Measurements from ENCODE around the gene ACOT7. TPM values are rescaled to one million over a fixed set of nuclear protein-coding genes. Genes with fewer than 3 reads are reported as not detected.

The ACOT7 gene
- total RNA-seq, 2 experiments from 2014 or later: 97.0 to 102 TPM

GRCh38 chr1:6359216-6360116, 34.1 kb downstream of the ACOT7 start:
- ChIA-PET POLR2A (interaction anchor here (0.5 to 6.3 kb wide), 4 partner anchors 10 to 333 kb away, joined by 3 to 48 read pairs (median 22); partner anchors contain the start of gene ACOT7), CTCF (interaction anchor here (1.3 to 8.4 kb wide), 10 partner anchors 10 to 113 kb away, joined by 3 to 107 read pairs (median 8); partner anchors contain the start of gene ACOT7)
- peaks cover 6% of the 10 kb centered on the region for H3K36me3 Mint-ChIP-seq (ENCODE audit: low read depth)
- no peaks in the 10 kb centered on the region for H3K27me3 Mint-ChIP-seq (ENCODE audit: low read depth)
- peaks cover 58% of the 10 kb centered on the region for H3K4me1 Mint-ChIP-seq (ENCODE audit: low read depth)
- peak overlapping the region; percentile 91 for H3K27ac Mint-ChIP-seq
- ATAC-seq: peak; percentile 85
- peak overlapping the region; percentile 74 for H3K4me3 Mint-ChIP-seq
- DNase-seq: peak; percentile 80
- no peaks in the 10 kb centered on the region for H3K9me3 Mint-ChIP-seq (ENCODE audit: insufficient read depth)

- ChIA-PET CTCF (interaction anchor here (0.9 to 8.4 kb wide), 9 partner anchors 9 to 198 kb away, joined by 3 to 107 read pairs (median 7); partner anchors contain the start of gene ACOT7), POLR2A (interaction anchor here (0.5 to 6.3 kb wide), 4 partner anchors 10 to 333 kb away, joined by 3 to 48 read pairs (median 22); partner anchors contain the start of gene ACOT7)
- Mint-ChIP-seq H3K27me3 (ENCODE audit: low read depth) (no peaks in the 10 kb centered on the region), H3K27ac (peak overlapping the region; percentile 91), H3K4me3 (peak overlapping the region; percentile 74), H3K4me1 (ENCODE audit: low read depth) (peaks cover 54% of the 10 kb centered on the region), H3K9me3 (ENCODE audit: insufficient read depth) (no peaks in the 10 kb centered on the region), H3K36me3 (ENCODE audit: low read depth) (peaks cover 6% of the 10 kb centered on the region)
- ATAC-seq: peak; percentile 71
- DNase-seq: peak; percentile 69
Measured at GRCh38 chr1:6358757-6359201, 34.8 kb downstream of the ACOT7 start.

GRCh38 chr1:6358144-6358624, 35.4 kb downstream of the ACOT7 start:
- H3K27me3 Mint-ChIP-seq (ENCODE audit: low read depth): no peaks in the 10 kb centered on the region
- no peaks in the 10 kb centered on the region for H3K9me3 Mint-ChIP-seq (ENCODE audit: insufficient read depth)
- H3K36me3 Mint-ChIP-seq (ENCODE audit: low read depth): peaks cover 1% of the 10 kb centered on the region
- DNase-seq (no peak), ATAC-seq (peak; percentile 7)
- peak overlapping the region; percentile 13 for H3K4me3 Mint-ChIP-seq
- ChIA-PET POLR2A (interaction anchor here (0.7 to 6.3 kb wide), 3 partner anchors 9 to 122 kb away, joined by 3 to 48 read pairs (median 40); partner anchors contain the start of genes ACOT7 and ICMT), CTCF (interaction anchor here (0.9 to 8.4 kb wide), 11 partner anchors 8 to 198 kb away, joined by 3 to 107 read pairs (median 4); partner anchors contain the start of gene ACOT7)
- H3K4me1 Mint-ChIP-seq (ENCODE audit: low read depth): peaks cover 49% of the 10 kb centered on the region
- H3K27ac Mint-ChIP-seq: peak overlapping the region; percentile 57

- H3K4me1 Mint-ChIP-seq (ENCODE audit: low read depth): peaks cover 44% of the 10 kb centered on the region
- CTCF ChIA-PET: interaction anchor here (1.1 to 8.4 kb wide), 7 partner anchors 7 to 111 kb away, joined by 3 to 107 read pairs (median 7); partner anchors contain the start of gene ACOT7
Measured at GRCh38 chr1:6357243-6357936, 36.2 kb downstream of the ACOT7 start.

GRCh38 chr1:6355621-6356020, 37.9 kb downstream of the ACOT7 start:
- DNase-seq (no peak), ATAC-seq (no peak)
- Mint-ChIP-seq H3K9me3 (ENCODE audit: insufficient read depth) (no peaks in the 10 kb centered on the region), H3K27me3 (ENCODE audit: low read depth) (no peaks in the 10 kb centered on the region), H3K27ac (no peak overlapping the region), H3K4me1 (ENCODE audit: low read depth) (peaks cover 38% of the 10 kb centered on the region), H3K4me3 (no peak overlapping the region), H3K36me3 (ENCODE audit: low read depth) (no peaks in the 10 kb centered on the region)
- CTCF ChIA-PET: no interaction called here
- POLR2A ChIA-PET: no interaction called here

More at GRCh38 chr1:6357243-6357936, 36.2 kb downstream of the ACOT7 start:
- H3K36me3 Mint-ChIP-seq (ENCODE audit: low read depth): no peaks in the 10 kb centered on the region
- no peak overlapping the region for H3K4me3 Mint-ChIP-seq
- no peaks in the 10 kb centered on the region for H3K9me3 Mint-ChIP-seq (ENCODE audit: insufficient read depth)
- POLR2A ChIA-PET: interaction anchor here (0.6 to 6.3 kb wide), 4 partner anchors 8 to 121 kb away, joined by 3 to 48 read pairs (median 22); partner anchors contain the start of genes ACOT7 and ICMT
- ATAC-seq (no peak), DNase-seq (no peak)
- no peaks in the 10 kb centered on the region for H3K27me3 Mint-ChIP-seq (ENCODE audit: low read depth)
- peak overlapping the region; percentile 57 for H3K27ac Mint-ChIP-seq

- no peak overlapping the region for H3K27ac Mint-ChIP-seq
- H3K27me3 Mint-ChIP-seq (ENCODE audit: low read depth): no peaks in the 10 kb centered on the region
- CTCF ChIA-PET: no interaction called here
- POLR2A ChIA-PET: no interaction called here
- no peaks in the 10 kb centered on the region for H3K36me3 Mint-ChIP-seq (ENCODE audit: low read depth)
- DNase-seq (no peak), ATAC-seq (no peak)
- H3K9me3 Mint-ChIP-seq (ENCODE audit: insufficient read depth): no peaks in the 10 kb centered on the region
- H3K4me3 Mint-ChIP-seq: no peak overlapping the region
- peaks cover 33% of the 10 kb centered on the region for H3K4me1 Mint-ChIP-seq (ENCODE audit: low read depth)
Measured at GRCh38 chr1:6354659-6355317, 38.8 kb downstream of the ACOT7 start.

- ATAC-seq: no peak
- CTCF ChIA-PET: no interaction called here
- POLR2A ChIA-PET: no interaction called here
- peaks cover 33% of the 10 kb centered on the region for H3K4me1 Mint-ChIP-seq (ENCODE audit: low read depth)
- H3K27me3 Mint-ChIP-seq (ENCODE audit: low read depth): no peaks in the 10 kb centered on the region
- no peak overlapping the region for H3K4me3 Mint-ChIP-seq
- H3K9me3 Mint-ChIP-seq (ENCODE audit: insufficient read depth): no peaks in the 10 kb centered on the region
- H3K36me3 Mint-ChIP-seq (ENCODE audit: low read depth): no peaks in the 10 kb centered on the region
- H3K27ac Mint-ChIP-seq: no peak overlapping the region
- no peak for DNase-seq
Measured at GRCh38 chr1:6353955-6354658, 39.5 kb downstream of the ACOT7 start.

GRCh38 chr1:6353619-6353954, 40.0 kb downstream of the ACOT7 start:
- Mint-ChIP-seq H3K27ac (no peak overlapping the region), H3K27me3 (ENCODE audit: low read depth) (no peaks in the 10 kb centered on the region), H3K36me3 (ENCODE audit: low read depth) (no peaks in the 10 kb centered on the region), H3K4me1 (ENCODE audit: low read depth) (peaks cover 33% of the 10 kb centered on the region), H3K9me3 (ENCODE audit: insufficient read depth) (no peaks in the 10 kb centered on the region), H3K4me3 (no peak overlapping the region)
- ATAC-seq (no peak), DNase-seq (no peak)
- ChIA-PET CTCF (no interaction called here), POLR2A (no interaction called here)

GRCh38 chr1:6352138-6352563, 41.4 kb downstream of the ACOT7 start:
- peak overlapping the region; percentile 63 for H3K27ac Mint-ChIP-seq
- peaks cover 6% of the 10 kb centered on the region for H3K36me3 Mint-ChIP-seq (ENCODE audit: low read depth)
- no peak for DNase-seq
- ChIA-PET POLR2A (interaction anchor here (2.1 kb wide), 1 partner anchor 40 kb away, joined by 6 read pairs; no protein-coding TSS in a partner anchor), CTCF (interaction anchor here (5.7 kb wide), 1 partner anchor 8 kb away, joined by 107 read pairs; no protein-coding TSS in a partner anchor)
- no peaks in the 10 kb centered on the region for H3K9me3 Mint-ChIP-seq (ENCODE audit: insufficient read depth)
- H3K4me1 Mint-ChIP-seq (ENCODE audit: low read depth): peaks cover 33% of the 10 kb centered on the region
- ATAC-seq: no peak
- no peak overlapping the region for H3K4me3 Mint-ChIP-seq
- H3K27me3 Mint-ChIP-seq (ENCODE audit: low read depth): no peaks in the 10 kb centered on the region

GRCh38 chr1:6351480-6352137, 42.0 kb downstream of the ACOT7 start:
- Mint-ChIP-seq H3K27ac (peak overlapping the region; percentile 63), H3K4me1 (ENCODE audit: low read depth) (peaks cover 35% of the 10 kb centered on the region), H3K27me3 (ENCODE audit: low read depth) (no peaks in the 10 kb centered on the region), H3K9me3 (ENCODE audit: insufficient read depth) (no peaks in the 10 kb centered on the region), H3K36me3 (ENCODE audit: low read depth) (peaks cover 6% of the 10 kb centered on the region), H3K4me3 (no peak overlapping the region)
- POLR2A ChIA-PET: interaction anchor here (1.0 to 2.1 kb wide), 2 partner anchors 31 to 41 kb away, joined by 3 to 6 read pairs; no protein-coding TSS in a partner anchor
- DNase-seq (no peak), ATAC-seq (no peak)
- CTCF ChIA-PET: interaction anchor here (0.7 to 5.7 kb wide), 2 partner anchors 9 to 54 kb away, joined by 4 to 107 read pairs; no protein-coding TSS in a partner anchor

Data from activated CD8-positive, alpha-beta T cell treated with anti-CD3 and anti-CD28 coated beads, Interleukin-2, amount 10 ng/mL, durations not matched to agents 7 days and 5 days (primary cell).